A673 (cell line): ENCODE data around the gene THBD.

Source experiments
- CTCF ChIP-seq: fragments of 300-800, 200-600 bp; sonication (generic); conservative IDR thresholded peaks from 2 replicates; pipeline ENCODE4 v1.5.1; 2017; ENCODE audit warnings: low read depth, mild to moderate bottlenecking, antibody characterized with exemption, low read length, moderate library complexity, mixed read lengths
- EZH2 ChIP-seq: fragments of 200-600 bp; sonication (generic); IDR thresholded peaks from 2 replicates; pipeline ENCODE4 v1.6.1; 2017; ENCODE audit warnings: borderline replicate concordance, low read depth, mild to moderate bottlenecking, mixed read lengths, antibody characterized with exemption, low read length; ENCODE audit not compliant: poor library complexity, severe bottlenecking

- no peak for TF ChIP-seq CTCF
- no peak for TF ChIP-seq EZH2
Observed at GRCh38 chr20:23009636-23010035, 39.8 kb downstream of the THBD start.
